Ishikawa (cell line): ENCODE measurements around the gene RABIF.

Source experiments
- FOXM1 ChIP-seq: IDR thresholded peaks from 2 replicates; pipeline ENCODE4 v1.6.1; 2012; ENCODE audit warnings: low read depth, borderline replicate concordance
- REST ChIP-seq: IDR thresholded peaks from 2 replicates; pipeline ENCODE4 v1.6.1; 2012; ENCODE audit warnings: low read depth, mild to moderate bottlenecking
- TAF1 ChIP-seq: IDR thresholded peaks from 2 replicates; pipeline ENCODE4 v1.6.1; 2012; ENCODE audit warnings: low read depth, mild to moderate bottlenecking
- ZBTB7A ChIP-seq: IDR thresholded peaks from 2 replicates; pipeline ENCODE4 v1.6.1; 2012; ENCODE audit warnings: low read depth

- no peak for TF ChIP-seq REST
- no peak for TF ChIP-seq FOXM1
- TF ChIP-seq ZBTB7A = no peak
- no peak for TF ChIP-seq TAF1
These were observed 49.5 kb upstream of the RABIF start for GRCh38 chr1:202938287-202938925.
